NB4 (cell line): Measurements from ENCODE around the gene UBALD2.
A peak's percentile ranks its signal among the peaks of the same experiment; 100 is the strongest.

Source experiments
- DNase-seq: peaks from one replicate; pipeline ENCODE4 v3.0.0; 2010; ENCODE audit warnings: low read depth
- H3K4me3 ChIP-seq: one replicate; pipeline ENCODE4 v1.5.1; 2011; ENCODE audit warnings: mild to moderate bottlenecking, low read depth, low read length, moderate library complexity
- CTCF ChIP-seq: IDR thresholded peaks from one replicate; pipeline ENCODE4 v1.5.1; 2012; ENCODE audit warnings: low read depth, low read length
- MAX ChIP-seq: IDR thresholded peaks from 2 replicates; pipeline ENCODE4 v1.6.1; 2011; ENCODE audit warnings: low read depth, low read length
- MYC ChIP-seq: IDR thresholded peaks from 2 replicates; pipeline ENCODE4 v1.6.1; 2011; ENCODE audit warnings: low read depth, low read length
- POLR2A ChIP-seq: IDR thresholded peaks from 2 replicates; pipeline ENCODE4 v1.6.1; 2011; ENCODE audit warnings: mild to moderate bottlenecking; ENCODE audit not compliant: insufficient read length; ENCODE audit errors: extremely low read depth

UBALD2 gene

GRCh38 chr17:76261421-76262215 lies 3.5 kb upstream of the UBALD2 start:
- no peak overlapping the region for H3K4me3 ChIP-seq
- DNase-seq = no peak
- no peak for TF ChIP-seq CTCF
- no peak for TF ChIP-seq MYC
- TF ChIP-seq MAX = no peak
- TF ChIP-seq POLR2A = no peak

- DNase-seq = peak; percentile 80
- no peak overlapping the region for H3K4me3 ChIP-seq
- TF ChIP-seq MAX (peak; percentile 53; the same call in 1 of the 2 replicates), POLR2A (no peak)
Measured at GRCh38 chr17:76262732-76263344, 2.3 kb upstream of the UBALD2 start.

- no peak for TF ChIP-seq CTCF
- TF ChIP-seq MAX = no peak
- no peak for TF ChIP-seq MYC
- no peak for TF ChIP-seq POLR2A
- no peak for DNase-seq
- no peak overlapping the region for H3K4me3 ChIP-seq
Measured at GRCh38 chr17:76263896-76264295, 1.3 kb upstream of the UBALD2 start.

- TF ChIP-seq POLR2A (no peak), MYC (no peak), CTCF (no peak), MAX (no peak)
- H3K4me3 ChIP-seq = peak overlapping the region; percentile 47
- no peak for DNase-seq
Measured at GRCh38 chr17:76264425-76264754, 758 bp upstream of the UBALD2 start.

GRCh38 chr17:76265624-76266243 lies 586 bp downstream of the UBALD2 start:
- TF ChIP-seq POLR2A (no peak), MAX (peak; percentile 66; the same call in 1 of the 2 replicates), MYC (peak; percentile 10; the same call in 1 of the 2 replicates)
- H3K4me3 ChIP-seq = peak overlapping the region; percentile 85
- peak; percentile 63 for DNase-seq

GRCh38 chr17:76266244-76266938 lies 1.2 kb downstream of the UBALD2 start:
- peak overlapping the region; percentile 85 for H3K4me3 ChIP-seq
- peak; percentile 54 for DNase-seq
- TF ChIP-seq CTCF (no peak), MYC (no peak), POLR2A (no peak), MAX (no peak)
